NCI-H1436 treated with DMSO at 0.1 percent for 48 hours (cell line): Measurements from ENCODE around the gene TRMT2A.

Experiments used
- DNase-seq: peaks from one replicate; lab custom pipeline; 2025; lab: John Stamatoyannopoulos, UW

The TRMT2A gene

DNA sequence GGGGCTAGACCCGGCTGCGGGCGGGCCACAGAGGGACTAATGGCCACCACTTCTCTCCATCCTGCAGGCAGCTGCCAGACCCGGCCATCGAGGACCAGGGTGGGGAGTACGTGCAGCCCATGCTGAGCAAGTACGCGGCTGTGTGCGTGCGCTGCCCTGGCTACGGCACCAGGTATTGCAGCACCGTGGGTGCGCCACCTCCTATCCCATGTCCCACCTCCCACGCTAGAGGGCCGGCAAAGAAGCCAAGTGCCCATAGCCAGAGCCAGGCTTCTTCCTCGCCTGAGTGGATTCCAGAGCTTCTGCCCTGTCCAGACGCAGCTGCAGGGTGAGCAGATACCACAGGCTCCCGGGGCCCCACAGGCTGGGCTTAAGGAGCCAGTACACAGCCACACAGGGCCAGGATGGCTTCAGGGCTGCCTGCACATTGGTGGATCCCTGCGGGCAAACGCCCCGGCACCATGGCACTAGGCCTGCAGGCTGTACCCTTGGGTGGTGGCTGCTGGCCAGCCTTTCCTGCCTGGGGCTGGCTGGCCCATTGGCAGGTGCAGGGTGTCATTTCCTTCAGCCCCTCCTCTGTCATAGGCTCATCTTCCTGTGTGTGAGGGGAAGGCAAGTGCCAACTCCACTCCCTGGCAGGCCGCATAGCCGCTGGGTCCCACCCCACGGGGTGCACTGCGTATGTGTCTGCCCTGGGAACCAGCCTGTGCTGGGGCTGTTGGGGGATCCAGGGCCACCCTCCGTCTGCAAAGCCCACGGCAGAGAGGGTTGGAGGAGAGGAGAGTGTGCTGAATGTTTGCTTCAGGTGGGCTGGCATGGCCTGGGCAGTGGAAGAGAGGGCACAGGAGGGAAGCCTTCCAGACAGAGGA lies 53.5 kb downstream of the TRMT2A start:
- no peak for DNase-seq

DNA sequence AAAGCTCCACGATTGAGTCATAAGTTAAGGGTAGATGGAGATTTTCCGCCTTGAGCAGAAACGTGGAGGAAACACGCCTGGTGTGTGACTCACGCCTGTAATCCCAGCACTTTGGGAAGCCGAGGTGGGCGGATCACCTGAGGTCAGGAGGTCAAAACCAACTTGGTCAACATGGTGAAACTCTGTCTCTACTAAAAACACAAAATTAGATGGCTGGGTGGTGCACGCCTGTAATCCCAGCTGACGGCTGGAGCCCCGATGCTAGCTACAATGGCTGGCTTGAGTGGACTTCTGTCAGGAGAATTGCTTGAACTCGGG lies 54.3 kb downstream of the TRMT2A start:
- DNase-seq: no peak

DNA sequence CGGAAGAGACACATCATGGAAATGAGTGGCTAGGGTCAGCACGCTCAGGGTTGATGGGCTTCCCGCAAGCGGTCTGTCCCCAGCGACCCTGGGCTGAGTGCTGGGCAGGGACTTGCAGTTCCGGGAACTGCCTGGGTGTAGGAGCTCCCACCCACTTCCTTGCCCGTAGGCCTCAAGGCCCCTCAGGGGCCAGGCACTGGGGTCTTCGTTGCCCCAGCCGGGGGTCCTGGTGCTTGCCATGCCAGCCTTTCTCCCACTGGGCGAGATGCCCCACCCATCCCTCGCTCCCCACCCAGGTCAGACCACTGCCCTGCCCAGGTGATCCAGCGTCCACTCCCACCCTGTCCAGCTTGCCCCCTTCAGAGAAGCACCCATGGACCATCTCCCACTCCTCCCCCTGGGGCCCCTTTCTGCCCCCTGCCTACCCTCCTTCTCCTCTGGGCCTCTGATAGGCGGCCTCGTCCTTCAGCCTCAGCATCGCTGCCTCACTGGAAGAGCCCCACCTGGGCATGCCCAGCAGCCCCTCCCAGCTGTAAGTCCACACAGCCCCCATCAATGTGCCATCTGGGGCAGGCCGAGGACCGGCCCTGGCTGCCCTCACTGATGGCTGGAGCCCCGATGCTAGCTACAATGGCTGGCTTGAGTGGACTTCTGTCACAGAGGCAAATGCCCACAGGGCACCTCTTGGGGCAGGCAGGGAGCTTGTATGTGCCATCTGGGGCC lies 54.8 kb downstream of the TRMT2A start:
- DNase-seq: no peak
